Activated naive CD8-positive, alpha-beta T cell (primary cell): Measurements from ENCODE around the gene RPAP3.

Source experiments
- H3K27ac Mint-ChIP-seq: one replicate; pipeline ENCODE4 v1.8.0; 2021; ENCODE audit warnings: mixed read lengths
- H3K27me3 Mint-ChIP-seq: one replicate; pipeline ENCODE4 v1.8.0; 2021; ENCODE audit warnings: mixed read lengths
- H3K36me3 Mint-ChIP-seq: one replicate; pipeline ENCODE4 v1.8.0; 2021; ENCODE audit warnings: mixed read lengths
- H3K4me1 Mint-ChIP-seq: one replicate; pipeline ENCODE4 v1.8.0; 2021; ENCODE audit warnings: low read depth, mixed read lengths
- H3K4me3 Mint-ChIP-seq: one replicate; pipeline ENCODE4 v1.8.0; 2021; ENCODE audit warnings: mild to moderate bottlenecking, mixed read lengths
- H3K9me3 Mint-ChIP-seq: one replicate; pipeline ENCODE4 v1.8.0; 2021; ENCODE audit warnings: low read depth, mixed read lengths

The RPAP3 gene

DNA sequence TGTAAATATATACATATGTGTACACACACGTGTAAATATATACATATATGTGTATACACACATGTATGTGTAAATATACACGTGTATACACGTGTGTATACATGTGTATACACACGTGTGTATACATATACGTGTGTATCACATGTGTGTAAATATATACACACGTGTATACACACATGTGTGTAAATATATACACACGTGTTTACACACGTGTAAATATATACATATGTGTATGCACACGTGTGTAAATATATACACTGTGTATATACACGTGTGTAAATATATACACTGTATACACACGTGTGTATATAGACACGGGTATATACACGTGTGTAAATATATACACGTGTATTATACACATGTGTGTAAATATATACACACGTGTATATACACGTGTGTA lies 71.7 kb downstream of the RPAP3 start:
- H3K9me3 Mint-ChIP-seq: peaks cover 9% of the 10 kb centered on the region
- H3K27ac Mint-ChIP-seq: no peak overlapping the region
- H3K36me3 Mint-ChIP-seq: peaks cover 37% of the 10 kb centered on the region
- H3K4me1 Mint-ChIP-seq: peaks cover 1% of the 10 kb centered on the region
- H3K4me3 Mint-ChIP-seq: no peak overlapping the region
- no peaks in the 10 kb centered on the region for H3K27me3 Mint-ChIP-seq

DNA sequence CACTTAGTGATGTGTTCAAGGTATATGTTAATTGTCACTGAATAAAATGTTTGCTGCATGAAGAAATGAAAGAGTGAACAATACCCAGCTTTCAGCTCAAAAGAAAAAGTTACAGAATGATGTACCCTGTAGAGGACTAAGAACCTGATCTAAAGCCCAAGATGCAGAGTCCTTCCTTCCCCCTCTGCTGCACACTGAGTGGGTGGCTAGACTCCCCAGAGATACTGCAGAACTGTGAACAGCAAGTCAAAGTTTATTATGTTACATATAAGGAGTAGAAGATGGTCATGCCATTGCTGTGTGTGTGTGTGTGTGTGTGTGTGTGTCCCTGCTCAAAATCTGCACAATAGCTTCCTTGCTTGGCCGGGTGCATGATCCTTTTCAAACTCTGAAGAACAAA lies 83.9 kb downstream of the RPAP3 start:
- peaks cover 4% of the 10 kb centered on the region for H3K9me3 Mint-ChIP-seq

DNA sequence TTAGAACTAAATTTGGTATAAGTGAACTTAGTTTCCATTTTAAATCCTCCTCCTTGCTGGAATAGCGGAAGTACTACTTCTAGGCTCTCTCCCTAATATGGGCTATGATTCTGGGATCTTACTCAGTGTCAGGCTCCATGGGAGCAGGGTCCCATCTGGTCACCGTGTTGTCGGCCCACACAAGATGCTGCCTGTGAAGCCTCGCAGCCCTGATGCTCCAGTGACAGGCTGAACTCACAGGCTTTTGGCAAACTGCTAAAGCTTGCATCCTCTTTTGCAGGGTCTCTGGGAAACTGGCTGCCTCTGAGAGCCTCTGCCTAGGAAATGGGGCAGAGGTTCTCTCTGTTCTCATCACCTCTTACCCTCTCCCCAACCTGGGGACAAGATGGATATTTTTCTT lies 88.4 kb downstream of the RPAP3 start:
- peaks cover 9% of the 10 kb centered on the region for H3K9me3 Mint-ChIP-seq
- no peaks in the 10 kb centered on the region for H3K4me1 Mint-ChIP-seq
- peaks cover 47% of the 10 kb centered on the region for H3K36me3 Mint-ChIP-seq
- no peak overlapping the region for H3K27ac Mint-ChIP-seq
- no peak overlapping the region for H3K4me3 Mint-ChIP-seq
- no peaks in the 10 kb centered on the region for H3K27me3 Mint-ChIP-seq

More for the DNA sequence above, 83.9 kb downstream of the RPAP3 start:
- Mint-ChIP-seq H3K27ac (no peak overlapping the region), H3K4me1 (no peaks in the 10 kb centered on the region), H3K4me3 (no peak overlapping the region), H3K27me3 (no peaks in the 10 kb centered on the region), H3K36me3 (peaks cover 49% of the 10 kb centered on the region)

DNA sequence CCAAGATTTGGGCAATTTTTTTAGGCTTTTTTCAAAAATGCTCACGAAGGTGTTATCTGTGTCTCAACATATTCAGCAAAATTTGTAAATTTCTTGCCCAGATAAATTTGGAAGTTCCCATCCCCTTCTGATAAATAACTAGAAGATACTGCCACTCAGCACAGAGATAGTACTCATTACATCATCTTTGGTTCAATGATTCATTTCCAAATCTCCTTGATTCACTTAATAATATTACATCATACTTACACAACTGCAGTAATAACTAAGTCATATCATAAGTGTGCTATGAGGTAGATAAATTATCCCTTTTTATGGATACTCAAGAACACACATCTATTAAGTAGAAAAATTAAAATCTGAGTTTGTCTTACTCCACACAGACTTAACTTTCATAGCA lies 89.4 kb downstream of the RPAP3 start:
- H3K27me3 Mint-ChIP-seq: no peaks in the 10 kb centered on the region
- peaks cover 14% of the 10 kb centered on the region for H3K9me3 Mint-ChIP-seq
- peaks cover 50% of the 10 kb centered on the region for H3K36me3 Mint-ChIP-seq
- H3K4me1 Mint-ChIP-seq: no peaks in the 10 kb centered on the region
- H3K27ac Mint-ChIP-seq: no peak overlapping the region
- no peak overlapping the region for H3K4me3 Mint-ChIP-seq

DNA sequence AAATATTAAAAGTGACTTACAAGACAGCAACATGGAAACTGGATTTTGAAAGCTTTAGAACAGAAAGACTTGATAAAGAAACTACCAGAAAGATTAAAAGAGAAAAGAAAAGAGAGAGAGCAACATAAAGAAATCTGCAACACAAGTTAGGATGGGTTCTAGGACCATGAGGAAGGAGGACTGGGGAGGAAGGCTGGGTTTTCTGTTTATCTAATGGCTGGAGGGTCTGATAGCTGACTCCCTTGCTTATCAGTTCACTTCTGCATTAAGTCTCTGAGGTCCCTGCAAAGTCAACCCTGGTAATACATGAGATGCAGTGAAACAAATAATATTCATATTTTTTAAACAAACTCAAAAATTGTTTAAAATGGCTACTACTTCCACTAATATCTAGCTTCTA lies 90.1 kb downstream of the RPAP3 start:
- Mint-ChIP-seq H3K4me3 (no peak overlapping the region), H3K36me3 (peaks cover 47% of the 10 kb centered on the region)

DNA sequence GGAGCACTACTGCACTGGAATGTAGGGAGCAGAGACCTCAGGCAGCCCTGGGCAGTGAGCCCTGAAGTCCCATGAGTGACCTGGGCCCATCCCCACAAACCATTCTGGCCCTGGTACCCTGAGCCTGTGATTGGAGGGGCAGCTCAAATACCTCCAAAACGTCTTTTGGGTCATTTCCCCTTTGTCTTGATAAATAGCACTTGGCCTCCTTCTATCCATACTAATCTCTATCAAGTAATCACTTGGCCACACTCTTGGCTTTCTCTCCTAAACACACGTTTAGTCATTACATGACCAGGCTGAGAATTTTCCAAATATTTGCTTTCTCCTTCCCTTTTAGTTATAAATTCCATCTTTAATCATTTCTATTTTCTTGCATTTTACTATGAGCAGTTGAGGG lies 91.3 kb downstream of the RPAP3 start:
- Mint-ChIP-seq H3K27me3 (no peaks in the 10 kb centered on the region), H3K9me3 (peaks cover 14% of the 10 kb centered on the region), H3K27ac (no peak overlapping the region), H3K36me3 (peaks cover 50% of the 10 kb centered on the region), H3K4me3 (no peak overlapping the region), H3K4me1 (no peaks in the 10 kb centered on the region)

More for the DNA sequence above, 90.1 kb downstream of the RPAP3 start:
- Mint-ChIP-seq H3K27me3 (no peaks in the 10 kb centered on the region), H3K9me3 (peaks cover 14% of the 10 kb centered on the region), H3K4me1 (no peaks in the 10 kb centered on the region), H3K27ac (no peak overlapping the region)

DNA sequence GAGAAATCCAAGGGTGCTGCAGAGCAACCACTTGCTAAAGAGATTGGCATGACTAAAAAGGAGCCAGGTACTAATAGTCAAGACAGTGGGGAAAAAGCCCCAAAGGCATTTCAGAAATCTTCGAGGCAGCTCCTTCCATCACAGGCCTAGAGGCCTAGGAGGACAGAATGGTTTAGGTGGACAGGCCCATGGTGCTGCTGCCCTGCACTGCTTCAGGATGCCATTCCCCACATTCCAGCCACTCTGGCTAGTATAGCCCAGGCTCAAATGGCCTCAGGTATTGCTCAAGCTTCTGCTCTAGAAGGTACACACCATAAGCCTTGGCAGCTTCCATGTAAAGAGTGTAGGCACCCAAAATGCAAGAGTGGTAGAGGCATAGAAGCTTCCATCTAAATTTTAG lies 92.9 kb downstream of the RPAP3 start:
- Mint-ChIP-seq H3K27ac (no peak overlapping the region), H3K27me3 (no peaks in the 10 kb centered on the region), H3K4me3 (no peak overlapping the region), H3K36me3 (peaks cover 44% of the 10 kb centered on the region), H3K9me3 (peaks cover 15% of the 10 kb centered on the region), H3K4me1 (no peaks in the 10 kb centered on the region)

DNA sequence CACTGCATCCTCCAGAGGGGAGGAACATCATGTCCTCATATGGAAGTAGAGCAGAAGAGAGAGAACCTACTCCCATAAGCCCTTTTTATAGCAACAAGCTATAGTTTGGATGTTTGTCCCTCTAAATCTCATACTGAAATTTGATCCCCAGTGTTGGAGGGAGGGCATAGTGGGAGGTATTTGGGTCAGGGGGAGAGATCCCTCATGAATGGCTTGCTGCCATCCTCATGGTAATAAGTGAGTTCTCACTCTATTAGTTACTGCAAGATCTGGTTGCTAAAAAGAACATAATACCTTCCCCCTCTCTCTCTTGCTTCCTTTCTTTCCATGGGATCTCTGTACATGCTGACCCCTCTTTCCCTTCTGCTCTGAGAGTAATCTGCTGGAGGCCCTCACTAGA lies 93.9 kb downstream of the RPAP3 start:
- H3K4me3 Mint-ChIP-seq: no peak overlapping the region
- peaks cover 48% of the 10 kb centered on the region for H3K36me3 Mint-ChIP-seq
- H3K27me3 Mint-ChIP-seq: no peaks in the 10 kb centered on the region
- no peak overlapping the region for H3K27ac Mint-ChIP-seq
- H3K4me1 Mint-ChIP-seq: no peaks in the 10 kb centered on the region
- peaks cover 24% of the 10 kb centered on the region for H3K9me3 Mint-ChIP-seq
